GM12878 (cell line): ENCODE measurements around the gene RABL3.

Source experiments
- EP300 ChIP-seq, 2 experiments: fragments of 150-350 bp in 1 of 2; IDR thresholded peaks; 2 replicates each; pipeline ENCODE4 v1.6.1; 2011 to 2012; ENCODE audit warnings: low read depth in 2 of 2, low read length in 2 of 2, borderline replicate concordance in 1 of 2, improper control_type of control experiment in 1 of 2, inconsistent platforms in 1 of 2; ENCODE audit not compliant: control insufficient read depth in 1 of 2
- SIN3A ChIP-seq: IDR thresholded peaks from 2 replicates; pipeline ENCODE4 v1.6.1; 2012; ENCODE audit warnings: low read depth, low read length, improper control_type of control experiment
- STAT1 ChIP-seq: fragments of 450-650 bp; conservative IDR thresholded peaks from 2 replicates; pipeline ENCODE4 v1.6.1; 2014; ENCODE audit warnings: antibody characterized with exemption, mild to moderate bottlenecking
- TF ChIP-seq, protein P1 (sequence below): fragments of 150-350 bp; IDR thresholded peaks from 2 replicates; pipeline ENCODE4 v1.6.1; 2016; ENCODE audit warnings: low read depth, low read length
- TF ChIP-seq, protein P2 (sequence below): IDR thresholded peaks from 2 replicates; pipeline ENCODE4 v1.6.1; 2012; ENCODE audit warnings: low read depth, low read length, improper control_type of control experiment
- TF ChIP-seq, protein P3 (sequence below), 3 experiments: IDR thresholded peaks in 2 of 3; conservative IDR thresholded peaks in 1 of 3; 2 replicates each; pipeline ENCODE4 v1.5.1; 2011; ENCODE audit warnings: low read depth in 3 of 3, low read length in 3 of 3, mild to moderate bottlenecking in 3 of 3, control low read depth in 2 of 3, moderate library complexity in 2 of 3, inconsistent platforms in 1 of 3, mixed read lengths in 1 of 3; ENCODE audit not compliant: control insufficient read depth in 2 of 3, insufficient read depth in 1 of 3; ENCODE audit errors: extremely low read depth in 1 of 3

DNA sequence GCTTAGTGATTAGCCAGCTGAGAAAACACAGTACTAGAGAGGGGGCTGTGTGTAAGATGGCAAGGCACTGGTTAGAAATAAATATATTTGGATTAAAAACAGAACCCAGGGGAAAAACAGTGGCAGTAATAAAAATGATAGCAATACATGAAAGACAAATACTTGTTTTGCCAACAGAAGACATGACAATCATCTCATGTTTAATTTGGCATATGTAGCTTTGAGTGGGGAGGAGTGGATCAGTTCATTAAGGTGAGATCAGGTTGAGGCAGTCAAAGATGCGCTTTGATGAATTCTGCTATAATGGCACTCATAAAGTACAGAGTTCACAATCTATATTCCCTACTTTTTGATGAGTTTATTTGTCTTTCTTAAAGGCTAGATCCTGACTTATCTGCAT is 56.9 kb downstream of the RABL3 start:
- TF ChIP-seq, protein P1, sequence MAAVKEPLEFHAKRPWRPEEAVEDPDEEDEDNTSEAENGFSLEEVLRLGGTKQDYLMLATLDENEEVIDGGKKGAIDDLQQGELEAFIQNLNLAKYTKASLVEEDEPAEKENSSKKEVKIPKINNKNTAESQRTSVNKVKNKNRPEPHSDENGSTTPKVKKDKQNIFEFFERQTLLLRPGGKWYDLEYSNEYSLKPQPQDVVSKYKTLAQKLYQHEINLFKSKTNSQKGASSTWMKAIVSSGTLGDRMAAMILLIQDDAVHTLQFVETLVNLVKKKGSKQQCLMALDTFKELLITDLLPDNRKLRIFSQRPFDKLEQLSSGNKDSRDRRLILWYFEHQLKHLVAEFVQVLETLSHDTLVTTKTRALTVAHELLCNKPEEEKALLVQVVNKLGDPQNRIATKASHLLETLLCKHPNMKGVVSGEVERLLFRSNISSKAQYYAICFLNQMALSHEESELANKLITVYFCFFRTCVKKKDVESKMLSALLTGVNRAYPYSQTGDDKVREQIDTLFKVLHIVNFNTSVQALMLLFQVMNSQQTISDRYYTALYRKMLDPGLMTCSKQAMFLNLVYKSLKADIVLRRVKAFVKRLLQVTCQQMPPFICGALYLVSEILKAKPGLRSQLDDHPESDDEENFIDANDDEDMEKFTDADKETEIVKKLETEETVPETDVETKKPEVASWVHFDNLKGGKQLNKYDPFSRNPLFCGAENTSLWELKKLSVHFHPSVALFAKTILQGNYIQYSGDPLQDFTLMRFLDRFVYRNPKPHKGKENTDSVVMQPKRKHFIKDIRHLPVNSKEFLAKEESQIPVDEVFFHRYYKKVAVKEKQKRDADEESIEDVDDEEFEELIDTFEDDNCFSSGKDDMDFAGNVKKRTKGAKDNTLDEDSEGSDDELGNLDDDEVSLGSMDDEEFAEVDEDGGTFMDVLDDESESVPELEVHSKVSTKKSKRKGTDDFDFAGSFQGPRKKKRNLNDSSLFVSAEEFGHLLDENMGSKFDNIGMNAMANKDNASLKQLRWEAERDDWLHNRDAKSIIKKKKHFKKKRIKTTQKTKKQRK = no peak
- TF ChIP-seq, protein P2, sequence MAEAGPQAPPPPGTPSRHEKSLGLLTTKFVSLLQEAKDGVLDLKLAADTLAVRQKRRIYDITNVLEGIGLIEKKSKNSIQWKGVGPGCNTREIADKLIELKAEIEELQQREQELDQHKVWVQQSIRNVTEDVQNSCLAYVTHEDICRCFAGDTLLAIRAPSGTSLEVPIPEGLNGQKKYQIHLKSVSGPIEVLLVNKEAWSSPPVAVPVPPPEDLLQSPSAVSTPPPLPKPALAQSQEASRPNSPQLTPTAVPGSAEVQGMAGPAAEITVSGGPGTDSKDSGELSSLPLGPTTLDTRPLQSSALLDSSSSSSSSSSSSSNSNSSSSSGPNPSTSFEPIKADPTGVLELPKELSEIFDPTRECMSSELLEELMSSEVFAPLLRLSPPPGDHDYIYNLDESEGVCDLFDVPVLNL = no peak
- no peak for TF ChIP-seq SIN3A
- TF ChIP-seq, protein P3, sequence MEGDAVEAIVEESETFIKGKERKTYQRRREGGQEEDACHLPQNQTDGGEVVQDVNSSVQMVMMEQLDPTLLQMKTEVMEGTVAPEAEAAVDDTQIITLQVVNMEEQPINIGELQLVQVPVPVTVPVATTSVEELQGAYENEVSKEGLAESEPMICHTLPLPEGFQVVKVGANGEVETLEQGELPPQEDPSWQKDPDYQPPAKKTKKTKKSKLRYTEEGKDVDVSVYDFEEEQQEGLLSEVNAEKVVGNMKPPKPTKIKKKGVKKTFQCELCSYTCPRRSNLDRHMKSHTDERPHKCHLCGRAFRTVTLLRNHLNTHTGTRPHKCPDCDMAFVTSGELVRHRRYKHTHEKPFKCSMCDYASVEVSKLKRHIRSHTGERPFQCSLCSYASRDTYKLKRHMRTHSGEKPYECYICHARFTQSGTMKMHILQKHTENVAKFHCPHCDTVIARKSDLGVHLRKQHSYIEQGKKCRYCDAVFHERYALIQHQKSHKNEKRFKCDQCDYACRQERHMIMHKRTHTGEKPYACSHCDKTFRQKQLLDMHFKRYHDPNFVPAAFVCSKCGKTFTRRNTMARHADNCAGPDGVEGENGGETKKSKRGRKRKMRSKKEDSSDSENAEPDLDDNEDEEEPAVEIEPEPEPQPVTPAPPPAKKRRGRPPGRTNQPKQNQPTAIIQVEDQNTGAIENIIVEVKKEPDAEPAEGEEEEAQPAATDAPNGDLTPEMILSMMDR (IDR thresholded peaks at IDR 0.05 in 2 of 3, conservative IDR thresholded peaks at IDR 0.05 in 1 of 3; ENCODE audit: control insufficient read depth in 2 of 3, extremely low read depth in 1 of 3, insufficient read depth in 1 of 3, low read depth in 3 of 3, low read length in 3 of 3) = no peak
- no peak for TF ChIP-seq EP300 (IDR thresholded peaks at IDR 0.05; ENCODE audit: borderline replicate concordance in 1 of 2, control insufficient read depth in 1 of 2, low read depth in 2 of 2, low read length in 2 of 2)
- TF ChIP-seq STAT1 = no peak
